Muscle of leg (tissue), 11 donors: ENCODE data around the gene PAGE4. TPM values are rescaled to one million over a fixed set of nuclear protein-coding genes. Genes with fewer than 3 reads are reported as not detected.

Experiments used
- DNase-seq: peaks from one replicate; pipeline ENCODE4 v3.0.0; 2013
- H3K27ac ChIP-seq: one replicate; pipeline ENCODE4 v1.5.1; 2013; ENCODE audit warnings: mild to moderate bottlenecking, low read length, control low read depth
- H3K27me3 ChIP-seq: one replicate; pipeline ENCODE4 v1.6.1; 2013; ENCODE audit warnings: low read length; ENCODE audit not compliant: control insufficient read depth, insufficient read depth
- H3K36me3 ChIP-seq: one replicate; pipeline ENCODE4 v1.6.1; 2013; ENCODE audit warnings: low read length; ENCODE audit not compliant: control insufficient read depth, insufficient read depth
- H3K4me1 ChIP-seq: one replicate; pipeline ENCODE4 v1.6.1; 2013; ENCODE audit warnings: low read length; ENCODE audit not compliant: control insufficient read depth, insufficient read depth
- H3K4me3 ChIP-seq: one replicate; pipeline ENCODE4 v1.5.1; 2013; ENCODE audit warnings: low read length, control low read depth
- H3K9me3 ChIP-seq: replicated peaks from 2 replicates; pipeline ENCODE4 v1.6.1; 2013; ENCODE audit warnings: low read depth, low read length; ENCODE audit not compliant: control insufficient read depth
- WGBS: methylation state at CpG from one replicate; pipeline ENCODE4 v1.1.5; 2013; ENCODE audit warnings: missing lambda C conversion rate; ENCODE audit not compliant: insufficient coverage; 5-methylcytosine and 5-hydroxymethylcytosine counted together
- polyA plus RNA-seq, 8 donors: library from polyadenylated mRNA; unstranded; fragments of 120-200 nt; gene quantifications; one replicate each; pipeline versions ENCODE4 v1.2.1 to v1.2.3, GENCODE V29; 2013; ENCODE audit warnings: inconsistent platforms in 1 of 8, low replicate concordance in 1 of 8; ENCODE audit not compliant: insufficient read length in 8 of 8, insufficient read depth in 1 of 8
- total RNA-seq: library from RNA; stranded (reverse); fragments of 120-200 nt; gene quantifications from one replicate; pipeline ENCODE4 v1.2.4, GENCODE V29; 2013

PAGE4 gene
- total and polyA plus RNA-seq, 9 donors: 1.2 TPM; not detected in 8

- Histone ChIP-seq H3K27ac (no peak overlapping the region), H3K36me3 (no peaks in the 10 kb centered on the region), H3K4me3 (no peak overlapping the region), H3K9me3 (no peaks in the 10 kb centered on the region), H3K4me1 (peaks cover 2% of the 10 kb centered on the region), H3K27me3 (peaks cover 37% of the 10 kb centered on the region)
- DNase-seq: no peak
Measured at GRCh38 chrX:49842621-49843020, 13.5 kb downstream of the PAGE4 start.

GRCh38 chrX:49844611-49845010, 15.5 kb downstream of the PAGE4 start:
- Histone ChIP-seq H3K4me1 (peaks cover 2% of the 10 kb centered on the region), H3K4me3 (no peak overlapping the region), H3K27me3 (peaks cover 34% of the 10 kb centered on the region), H3K9me3 (no peaks in the 10 kb centered on the region), H3K36me3 (no peaks in the 10 kb centered on the region), H3K27ac (no peak overlapping the region)
- peak; percentile 40 for DNase-seq
- WGBS: no CpG with 5 or more reads among the region's 8 CpGs

- Histone ChIP-seq H3K36me3 (no peaks in the 10 kb centered on the region), H3K27me3 (peaks cover 26% of the 10 kb centered on the region), H3K27ac (no peak overlapping the region), H3K4me3 (no peak overlapping the region), H3K4me1 (peaks cover under 1% of the 10 kb centered on the region), H3K9me3 (no peaks in the 10 kb centered on the region)
- WGBS: 83% methylated on average over 1 of the region's 4 CpGs
- DNase-seq: peak; percentile 53
Measured at GRCh38 chrX:49845701-49846403, 16.7 kb downstream of the PAGE4 start.

GRCh38 chrX:49846522-49846921, 17.4 kb downstream of the PAGE4 start:
- Histone ChIP-seq H3K4me3 (no peak overlapping the region), H3K27ac (no peak overlapping the region), H3K27me3 (peaks cover 26% of the 10 kb centered on the region), H3K9me3 (no peaks in the 10 kb centered on the region), H3K36me3 (no peaks in the 10 kb centered on the region), H3K4me1 (no peaks in the 10 kb centered on the region)
- WGBS: no CpG with 5 or more reads among the region's 1 CpG
- DNase-seq: no peak

GRCh38 chrX:49848275-49848674, 19.2 kb downstream of the PAGE4 start:
- H3K27me3 ChIP-seq: peaks cover 27% of the 10 kb centered on the region
- no peaks in the 10 kb centered on the region for H3K36me3 ChIP-seq
- H3K9me3 ChIP-seq: no peaks in the 10 kb centered on the region
- no peak overlapping the region for H3K4me3 ChIP-seq
- H3K4me1 ChIP-seq: no peaks in the 10 kb centered on the region
- no CpG with 5 or more reads among the region's 3 CpGs for WGBS
- no peak overlapping the region for H3K27ac ChIP-seq
- DNase-seq: no peak

GRCh38 chrX:49850028-49850427, 20.9 kb downstream of the PAGE4 start:
- no CpG with 5 or more reads among the region's 1 CpG for WGBS
- Histone ChIP-seq H3K4me1 (no peaks in the 10 kb centered on the region), H3K27ac (no peak overlapping the region), H3K36me3 (no peaks in the 10 kb centered on the region), H3K9me3 (no peaks in the 10 kb centered on the region), H3K27me3 (peaks cover 29% of the 10 kb centered on the region), H3K4me3 (no peak overlapping the region)
- DNase-seq: no peak

- H3K27ac ChIP-seq: no peak overlapping the region
- H3K4me1 ChIP-seq: no peaks in the 10 kb centered on the region
- H3K36me3 ChIP-seq: no peaks in the 10 kb centered on the region
- 63% methylated on average over 6 of the region's 6 CpGs for WGBS
- H3K27me3 ChIP-seq: peaks cover 20% of the 10 kb centered on the region
- no peaks in the 10 kb centered on the region for H3K9me3 ChIP-seq
- DNase-seq: no peak
- no peak overlapping the region for H3K4me3 ChIP-seq
Measured at GRCh38 chrX:49853661-49854060, 24.6 kb downstream of the PAGE4 start.

- Histone ChIP-seq H3K9me3 (no peaks in the 10 kb centered on the region), H3K27me3 (peaks cover 17% of the 10 kb centered on the region), H3K27ac (no peak overlapping the region), H3K36me3 (no peaks in the 10 kb centered on the region), H3K4me3 (no peak overlapping the region), H3K4me1 (no peaks in the 10 kb centered on the region)
- DNase-seq: no peak
- WGBS: no CpG with 5 or more reads among the region's 2 CpGs
Measured at GRCh38 chrX:49856819-49857218, 27.7 kb downstream of the PAGE4 start.

- Histone ChIP-seq H3K27me3 (peaks cover 15% of the 10 kb centered on the region), H3K36me3 (no peaks in the 10 kb centered on the region), H3K4me1 (no peaks in the 10 kb centered on the region), H3K9me3 (no peaks in the 10 kb centered on the region), H3K4me3 (no peak overlapping the region), H3K27ac (no peak overlapping the region)
- no peak for DNase-seq
- no CpG with 5 or more reads among the region's 2 CpGs for WGBS
Measured at GRCh38 chrX:49858341-49858740, 29.2 kb downstream of the PAGE4 start.

GRCh38 chrX:49859491-49859890, 30.4 kb downstream of the PAGE4 start:
- Histone ChIP-seq H3K4me1 (no peaks in the 10 kb centered on the region), H3K4me3 (no peak overlapping the region), H3K36me3 (no peaks in the 10 kb centered on the region), H3K27ac (no peak overlapping the region), H3K9me3 (no peaks in the 10 kb centered on the region), H3K27me3 (peaks cover 11% of the 10 kb centered on the region)
- DNase-seq: no peak
- WGBS: no CpG with 5 or more reads among the region's 1 CpG
